GM21619 (cell line): ENCODE measurements around the gene NUDT14.

Experiments used
- ATAC-seq: cut with Tn5 transposase; IDR thresholded peaks from one replicate; pipeline ENCODE4 v1.9.1; 2021; ENCODE audit not compliant: unreplicated experiment

NUDT14 gene

DNA sequence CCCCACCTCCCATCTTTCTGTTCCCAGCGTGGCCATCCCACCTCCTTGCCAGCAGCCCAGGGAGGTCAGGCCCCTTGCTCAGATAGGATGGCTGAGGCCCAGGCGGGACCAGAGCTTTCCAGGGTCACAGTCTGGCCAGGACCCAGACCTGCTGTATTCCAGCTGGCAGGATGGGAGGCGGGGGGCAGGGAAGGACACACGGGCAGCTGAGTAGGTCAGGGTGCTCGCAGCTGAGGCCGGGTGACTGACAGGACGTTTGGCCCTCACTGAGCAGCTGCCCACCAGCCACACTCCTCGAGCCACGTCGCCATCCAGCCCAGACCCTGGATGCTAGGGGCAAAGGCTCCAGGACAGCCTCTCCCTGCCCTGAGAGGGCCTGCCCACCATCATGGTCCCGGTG is 4.0 kb downstream of the NUDT14 start:
- no peak for ATAC-seq

DNA sequence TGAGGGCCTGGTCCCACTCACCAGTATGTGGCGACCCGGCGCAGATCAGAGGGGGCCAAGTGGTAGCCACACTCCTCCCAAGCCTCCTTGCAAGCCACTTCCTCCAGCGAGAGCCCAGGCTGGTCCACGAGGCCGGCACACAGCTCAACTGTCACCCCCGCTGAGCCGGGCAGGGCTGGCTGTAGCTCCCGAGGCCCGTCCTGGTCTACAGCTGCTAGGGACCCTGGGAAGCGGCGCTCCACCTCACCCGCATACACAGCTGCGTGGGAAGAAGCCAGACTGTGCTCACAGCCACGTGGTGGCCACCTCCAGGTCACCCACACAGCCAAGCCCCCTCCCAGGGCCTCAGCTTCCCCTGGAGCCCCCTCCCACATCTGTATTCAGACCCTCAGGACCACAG is 4.6 kb downstream of the NUDT14 start:
- no peak for ATAC-seq

DNA sequence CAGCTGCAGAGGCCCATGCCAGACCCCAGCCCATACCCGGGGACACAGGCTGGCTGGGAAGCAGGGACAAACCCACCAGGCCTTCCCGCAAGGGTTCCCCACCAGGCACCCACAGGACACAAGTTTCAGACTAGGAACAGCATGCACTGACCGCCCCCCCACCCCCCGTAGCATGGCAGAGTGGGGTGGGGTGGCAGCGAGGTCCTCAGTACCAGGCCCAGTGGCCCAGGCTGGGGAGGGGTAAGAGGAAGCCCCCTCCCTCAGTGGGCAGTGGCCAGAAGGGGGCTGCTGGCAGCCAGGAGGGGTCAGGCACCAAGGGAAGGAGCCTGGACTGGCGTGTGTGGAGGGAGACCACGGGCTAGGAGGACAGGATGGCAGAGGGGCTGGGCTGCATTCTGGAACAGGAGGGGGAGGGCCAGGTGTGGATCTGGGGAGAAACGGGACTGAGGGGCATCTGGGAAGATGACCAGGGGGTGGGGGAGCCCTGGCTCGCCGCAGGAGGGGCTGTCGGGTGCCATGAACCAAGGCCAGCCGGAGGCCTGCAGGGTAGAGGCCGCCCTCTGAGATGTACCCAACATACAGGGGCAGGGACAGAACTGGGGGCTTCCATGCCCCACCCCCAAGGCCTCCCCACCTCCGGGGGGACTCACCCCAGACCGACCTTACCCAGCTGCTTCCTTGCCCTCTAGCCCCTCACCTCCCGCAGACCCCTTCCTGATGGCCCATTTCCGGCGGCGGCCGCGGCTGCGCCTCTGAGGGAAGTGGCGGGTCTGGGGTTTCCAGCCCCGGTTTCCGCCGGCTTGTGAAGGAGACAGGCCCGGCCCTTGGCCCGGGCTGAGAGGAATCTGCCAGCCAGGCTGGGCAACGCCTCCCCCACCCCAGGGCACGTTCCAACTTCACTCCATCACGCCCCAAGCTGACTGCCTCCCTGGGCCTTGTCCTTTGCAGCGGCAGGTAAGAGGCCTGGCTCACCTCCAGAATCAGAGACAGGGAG is 6.9 kb downstream of the NUDT14 start:
- ATAC-seq, result no peak

DNA sequence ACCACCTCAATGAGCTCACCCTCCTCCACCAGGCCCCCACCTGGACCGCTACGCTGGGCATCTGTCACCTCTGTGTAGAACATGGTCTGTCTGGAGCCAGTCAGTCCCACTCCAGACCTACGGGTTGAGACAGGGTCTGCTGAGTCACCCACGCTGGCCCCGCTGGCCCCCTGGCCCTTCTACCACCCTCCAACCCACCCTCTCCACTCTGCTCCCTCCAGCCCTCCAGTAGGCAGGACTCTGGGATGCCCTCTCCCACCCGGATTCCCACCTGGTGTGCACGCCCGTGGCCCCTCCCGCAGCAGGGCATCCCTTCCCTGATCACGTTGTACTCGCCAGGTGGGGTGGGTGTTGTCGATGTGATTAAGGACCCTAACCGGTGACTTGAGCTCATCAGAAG is 8.0 kb downstream of the NUDT14 start:
- ATAC-seq, result no peak

DNA sequence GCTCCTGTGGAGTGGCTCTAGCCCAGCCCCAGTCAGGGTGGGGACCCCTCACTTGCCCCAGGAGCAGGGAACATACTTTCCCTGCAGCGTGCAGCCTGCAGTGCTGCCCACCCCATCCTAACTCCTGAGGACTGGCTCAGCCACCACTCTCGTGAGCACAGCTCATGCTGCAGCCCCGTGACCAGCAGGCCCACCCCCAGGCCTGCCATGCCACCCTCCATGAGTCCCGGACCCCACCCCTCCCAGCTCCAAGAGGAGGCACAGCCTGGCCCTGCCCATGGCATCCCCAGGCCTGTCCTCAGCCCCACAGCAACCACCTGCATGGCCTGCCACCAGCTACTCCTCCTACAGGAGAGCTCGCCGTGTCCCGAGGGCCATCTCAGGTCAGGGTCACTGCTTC is 8.6 kb downstream of the NUDT14 start:
- ATAC-seq, result no peak

DNA sequence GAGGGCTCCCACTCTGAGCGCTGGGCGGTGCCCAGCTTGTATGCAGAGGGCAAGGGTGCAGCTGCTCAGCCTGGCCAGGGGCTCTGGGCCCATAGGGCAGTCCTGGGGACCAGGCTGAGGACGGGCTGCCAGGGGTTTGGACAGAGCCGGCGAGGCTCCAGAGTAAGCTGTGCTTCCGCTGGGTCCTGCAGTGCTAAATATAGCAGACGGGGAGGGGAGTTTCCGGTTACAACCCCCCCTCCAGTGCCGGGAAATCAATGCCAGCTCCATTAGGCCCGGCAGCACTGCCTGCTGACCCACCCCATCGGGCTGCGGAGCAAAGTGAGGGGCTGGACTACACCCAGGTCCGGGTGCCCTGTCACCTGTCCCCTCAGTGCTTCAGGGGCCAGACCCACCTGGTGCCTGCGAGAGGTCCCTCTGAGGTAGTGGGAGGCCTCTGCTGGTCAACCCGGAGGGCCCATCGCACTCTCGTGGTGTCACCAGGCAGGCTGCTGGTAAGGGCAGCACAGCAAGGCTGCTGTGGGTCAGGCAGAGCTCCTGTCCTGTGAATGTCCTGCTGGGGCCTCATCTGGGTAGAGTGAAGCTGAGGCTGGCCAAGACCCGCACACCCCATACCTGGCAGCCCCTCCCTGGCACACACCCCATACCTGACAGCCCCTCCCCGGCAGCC is 10.0 kb downstream of the NUDT14 start:
- no peak for ATAC-seq

DNA sequence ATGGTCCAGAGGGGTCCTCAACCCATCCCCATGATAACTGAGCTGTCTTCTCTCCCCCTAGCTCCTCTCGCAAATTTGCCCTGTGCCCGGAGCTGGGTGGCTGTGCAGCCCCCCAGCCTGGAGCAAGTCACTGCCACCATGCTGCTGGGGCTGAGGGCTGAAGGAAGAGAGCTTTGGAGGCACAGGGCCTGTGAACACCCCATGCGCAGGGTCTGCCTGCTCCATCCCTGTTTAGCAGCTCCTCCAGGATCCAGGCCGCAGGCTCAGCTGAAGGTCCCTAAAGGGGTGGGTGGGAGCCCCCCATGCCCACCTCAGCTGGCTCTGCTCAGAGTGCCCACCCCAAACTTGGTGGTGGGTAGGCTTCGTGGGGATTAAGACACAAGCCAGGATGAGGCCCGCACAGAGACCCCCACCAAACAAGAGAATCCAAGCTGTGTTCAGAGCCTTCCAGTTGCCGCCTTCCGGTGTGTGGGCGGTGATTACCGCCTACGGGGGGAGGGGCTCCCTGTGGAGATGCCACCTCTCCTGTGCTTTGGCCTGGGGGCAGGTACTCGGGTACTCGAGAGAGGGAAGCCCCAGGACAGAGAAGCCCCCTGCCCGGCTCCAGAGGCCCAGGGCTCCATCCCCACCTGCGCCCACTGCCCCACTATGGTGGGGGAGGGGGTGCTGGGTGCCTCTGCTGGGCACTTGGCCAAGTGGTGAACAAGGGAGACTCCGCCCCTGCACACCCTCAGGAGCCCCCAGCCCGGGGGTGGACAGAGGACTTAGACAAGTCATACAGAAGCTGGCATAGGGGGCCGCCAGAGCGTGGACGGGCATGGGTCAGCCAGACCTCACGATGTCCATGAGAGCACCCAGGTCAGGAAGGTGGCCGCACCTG is 11.1 kb downstream of the NUDT14 start:
- no peak for ATAC-seq

DNA sequence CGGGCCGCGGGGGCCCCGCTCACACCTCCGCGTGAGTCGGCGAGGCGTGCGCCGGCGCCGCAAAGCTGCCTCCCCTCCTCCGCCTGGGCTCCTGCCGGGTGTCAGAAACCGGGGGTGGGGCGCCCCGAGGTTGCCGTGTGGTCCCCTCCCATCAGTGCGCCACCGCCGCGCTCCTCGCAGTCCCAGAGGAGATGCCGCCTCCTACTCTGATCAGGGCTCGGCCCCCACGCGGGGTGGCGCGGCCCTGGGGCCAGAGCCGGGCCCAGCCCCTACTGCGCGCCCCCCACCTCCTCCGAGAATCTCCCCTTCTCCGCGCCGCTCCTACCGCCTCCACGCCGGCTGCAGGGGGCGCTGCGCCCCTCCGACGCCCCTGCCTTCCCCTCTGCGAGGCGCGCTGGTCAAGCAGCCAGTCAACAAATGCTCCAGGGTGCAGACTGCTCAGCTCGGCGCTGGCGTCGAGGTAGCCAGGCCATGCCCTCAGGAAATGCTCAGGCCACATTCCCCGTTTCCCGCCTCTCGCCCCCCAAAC is 12.1 kb downstream of the NUDT14 start:
- no peak for ATAC-seq

DNA sequence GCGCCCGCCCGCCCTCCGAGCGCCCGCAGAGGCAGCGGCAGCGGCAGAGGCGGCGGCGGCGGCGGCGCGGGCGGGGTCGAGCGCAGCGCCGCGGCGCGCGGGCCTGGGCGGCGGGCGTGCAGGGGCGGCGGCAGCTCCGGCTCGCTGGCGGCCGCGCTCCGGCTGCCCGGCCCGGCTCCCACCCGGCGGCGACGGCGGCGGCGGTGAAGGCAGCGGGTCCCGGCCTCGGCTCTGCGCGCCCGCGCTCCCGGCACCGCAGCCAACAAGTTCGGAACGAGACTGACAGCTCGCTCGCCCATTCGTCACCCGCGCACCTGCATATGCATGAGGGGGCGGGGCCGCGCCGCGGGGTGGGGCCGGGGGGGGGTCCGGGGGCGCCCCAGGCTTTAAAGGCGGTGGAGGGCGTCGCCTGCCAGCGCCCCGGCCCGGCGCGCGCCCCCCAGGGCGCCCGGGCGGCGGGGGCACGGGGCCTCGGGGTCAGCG is 12.6 kb downstream of the NUDT14 start, which contains the start of gene JAG2:
Gene JAG2 (minus strand): TSS at position 281 of the 483 bp plus-strand sequence. CDS start 356 bp downstream, outside the sequence.
- no peak for ATAC-seq

DNA sequence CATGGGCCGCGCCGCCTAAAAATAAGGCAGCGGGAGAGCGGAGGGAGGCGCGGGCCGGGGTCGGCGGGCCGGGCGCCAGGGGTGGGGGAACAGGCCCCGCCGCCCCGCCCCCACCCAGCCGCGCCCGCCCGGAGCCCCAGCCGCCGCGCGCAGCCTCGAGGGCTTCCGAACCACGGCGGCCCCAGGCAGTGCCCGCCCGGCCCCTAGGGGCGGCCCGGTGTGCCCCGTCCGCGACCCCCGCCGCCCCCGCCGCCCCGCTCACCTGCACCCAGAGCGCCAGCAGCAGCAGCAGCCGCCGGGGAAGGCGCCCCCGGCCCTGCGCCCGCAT is 13.1 kb downstream of the NUDT14 start:
- no peak for ATAC-seq

DNA sequence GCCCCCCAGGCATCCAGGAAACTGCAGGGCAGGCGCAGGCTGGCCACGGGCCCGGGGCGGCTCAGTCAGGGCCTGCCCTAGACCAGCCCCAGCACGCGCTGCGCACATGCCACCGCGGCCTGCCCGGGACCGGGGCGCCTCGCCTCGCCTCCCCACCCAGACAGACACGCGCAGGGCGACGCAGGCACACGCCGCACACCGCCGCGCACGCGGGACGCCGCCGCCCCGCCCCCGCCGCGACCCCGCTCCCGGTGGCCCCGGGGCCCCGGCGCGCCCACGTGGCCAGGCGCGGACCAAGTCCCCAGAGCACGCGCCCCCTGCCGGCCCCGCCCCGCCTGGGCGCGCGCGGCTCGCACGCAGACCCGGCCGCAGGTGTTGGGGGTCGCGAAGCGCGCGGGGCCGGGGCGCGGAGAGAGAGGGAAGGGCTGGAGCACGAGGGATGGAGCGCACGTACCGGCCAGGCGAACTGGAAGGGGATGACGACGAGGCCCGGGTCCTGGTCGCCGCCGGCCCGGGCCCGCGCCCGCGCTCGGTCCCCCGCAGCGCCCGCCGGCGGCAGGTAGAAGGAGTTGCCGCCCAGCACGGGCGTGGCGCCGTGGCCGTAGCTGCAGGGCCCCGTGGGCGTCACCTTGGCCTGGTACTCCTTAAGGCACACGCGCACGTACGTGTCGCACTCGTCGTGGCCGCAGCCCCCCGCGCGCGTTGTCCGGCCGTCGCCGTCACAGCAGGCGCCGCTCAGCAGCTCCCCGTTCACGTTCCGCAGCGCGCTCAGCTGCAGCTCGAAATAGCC is 13.6 kb downstream of the NUDT14 start:
- ATAC-seq, result no peak

DNA sequence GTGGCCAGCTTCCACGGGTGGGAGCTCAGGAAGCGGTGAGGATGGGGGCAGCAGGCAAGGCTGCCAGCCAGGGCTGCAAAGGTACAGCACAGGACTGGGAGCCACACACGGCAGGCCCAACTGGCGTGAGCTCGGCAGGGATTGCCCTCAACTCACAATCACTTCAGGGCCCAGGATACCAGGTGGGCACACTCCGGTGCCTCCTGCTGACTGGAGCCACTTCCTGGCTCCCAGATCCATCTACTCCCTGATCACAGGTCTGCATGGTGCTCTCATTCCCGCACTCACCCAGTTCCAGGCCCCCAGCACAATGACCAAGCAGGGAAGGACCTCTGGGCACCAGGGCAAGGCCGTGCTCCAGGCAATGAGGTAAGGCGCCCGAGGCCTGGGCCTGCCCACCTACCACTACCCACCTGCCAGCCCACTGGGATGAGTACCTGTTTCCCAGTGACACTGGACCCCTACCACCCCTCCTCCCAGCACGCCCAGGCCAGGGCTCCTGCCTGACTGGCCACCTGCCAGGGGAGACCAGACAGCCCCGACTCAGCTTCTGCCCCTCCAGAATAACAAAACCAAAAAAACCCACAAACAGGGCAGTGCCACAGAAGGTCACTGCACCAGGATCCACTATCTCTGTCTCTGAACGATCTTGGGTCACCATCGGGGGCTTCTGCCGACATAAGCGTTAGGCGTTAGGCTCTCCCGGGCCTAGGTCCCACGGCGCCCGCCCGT is 14.4 kb downstream of the NUDT14 start:
- no peak for ATAC-seq

DNA sequence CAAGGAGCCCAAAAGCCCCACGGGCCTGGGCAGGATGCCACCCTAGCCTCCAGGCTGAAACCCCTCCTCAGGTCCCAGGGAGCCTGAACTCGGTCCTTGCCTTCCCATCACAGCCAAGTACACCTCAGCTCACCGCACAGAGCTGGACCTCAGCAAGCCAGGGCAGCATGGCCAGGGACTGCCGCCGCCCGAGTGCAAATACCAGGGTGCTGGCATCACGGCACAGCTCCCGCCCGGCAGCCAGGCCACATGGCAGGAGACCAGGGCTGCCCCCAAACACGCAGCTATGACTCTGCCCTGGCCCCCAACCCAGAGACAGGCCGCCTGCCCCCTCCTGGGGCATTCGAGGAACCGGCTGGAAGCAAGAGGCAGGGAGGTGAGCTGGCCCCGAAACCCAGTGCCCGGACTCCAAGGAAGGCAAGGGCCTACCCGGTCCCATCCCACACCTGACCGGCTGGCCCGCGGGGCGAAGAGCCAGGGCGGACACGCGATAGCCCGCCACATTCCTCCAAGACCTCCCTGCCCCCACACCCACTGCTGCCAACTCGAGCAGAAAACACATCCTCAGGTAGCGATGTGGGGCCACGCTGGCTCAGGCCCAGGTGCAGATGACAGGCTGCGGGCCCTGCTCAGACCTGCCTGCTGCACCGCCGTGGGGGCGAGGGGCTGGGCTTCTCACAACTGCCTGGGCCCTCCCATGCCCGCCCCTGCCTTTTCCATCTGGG is 15.2 kb downstream of the NUDT14 start:
- no peak for ATAC-seq

DNA sequence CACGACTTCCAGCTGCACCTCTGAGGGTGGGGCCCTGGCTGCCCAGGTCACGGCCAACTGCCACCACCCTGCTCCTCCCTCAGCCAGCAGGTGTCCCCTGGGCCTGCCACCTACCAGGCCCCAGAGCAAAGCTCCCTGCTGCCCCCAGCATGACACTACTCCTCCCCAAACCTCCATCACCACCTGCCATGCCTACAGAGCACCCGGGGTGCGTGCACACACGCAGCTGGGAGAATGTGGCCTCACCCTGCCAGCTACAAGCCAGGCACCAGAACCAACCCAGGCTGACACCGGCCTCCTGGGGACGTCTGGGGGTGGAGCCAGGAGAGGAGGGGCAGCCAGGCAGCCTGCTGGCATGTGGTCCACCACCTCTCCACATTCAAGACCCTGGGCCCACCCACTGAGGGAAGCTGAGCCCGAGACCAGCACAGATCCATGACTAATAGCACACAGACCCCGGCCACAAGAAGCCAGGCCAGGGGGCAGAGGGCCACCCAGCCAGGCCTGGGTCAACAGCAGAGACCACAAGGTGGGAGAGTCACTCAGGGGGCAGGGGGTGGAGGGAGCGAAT is 15.9 kb downstream of the NUDT14 start:
- no peak for ATAC-seq

DNA sequence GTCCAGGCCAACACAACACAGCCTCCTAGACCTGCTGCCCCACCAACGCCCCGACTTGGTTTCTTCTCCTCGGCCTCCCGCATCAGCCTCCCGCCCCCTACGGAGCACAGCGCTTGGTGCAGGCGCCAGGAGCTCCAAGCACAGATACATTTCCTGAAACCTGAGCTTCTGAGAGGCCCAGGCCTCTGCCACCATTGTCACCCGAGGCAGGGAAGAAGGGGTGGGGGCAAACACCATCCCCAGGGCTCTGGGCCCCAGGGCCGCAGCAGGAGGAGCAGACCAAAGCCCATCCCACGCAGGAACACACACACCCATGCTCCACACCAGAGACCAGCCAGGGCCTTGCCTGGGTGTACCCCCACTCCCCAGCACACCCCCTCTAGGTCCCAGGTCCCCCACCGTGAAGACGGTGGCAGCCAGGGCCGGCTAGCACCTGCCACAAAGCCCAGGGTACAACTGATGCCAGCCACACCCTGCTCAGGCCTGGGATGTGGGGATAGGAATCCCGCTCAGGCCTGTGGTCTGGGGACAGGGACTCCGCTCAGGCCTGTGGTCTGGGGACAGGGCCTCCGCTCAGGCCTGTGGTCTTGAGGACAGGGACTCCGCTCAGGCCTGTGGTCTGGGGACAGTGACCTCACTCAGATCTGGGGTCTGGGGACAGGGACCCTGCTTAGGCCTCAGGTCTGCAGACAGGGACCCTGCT is 17.9 kb downstream of the NUDT14 start:
- no peak for ATAC-seq

DNA sequence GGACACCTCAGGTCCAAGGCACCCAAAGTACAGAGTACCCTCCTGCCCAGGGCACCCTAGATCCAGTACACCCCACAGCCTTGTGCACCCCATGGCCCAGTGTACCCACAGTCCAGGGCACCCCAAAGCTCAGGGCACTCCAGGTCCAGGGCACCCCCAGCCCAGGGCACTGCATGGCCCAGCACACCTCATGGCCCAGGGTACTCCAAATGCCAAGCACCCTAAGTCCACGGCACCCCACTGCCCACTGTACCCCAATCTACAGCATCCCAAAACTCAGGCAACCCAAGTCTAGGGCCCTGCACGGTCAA is 18.5 kb downstream of the NUDT14 start:
- no peak for ATAC-seq

DNA sequence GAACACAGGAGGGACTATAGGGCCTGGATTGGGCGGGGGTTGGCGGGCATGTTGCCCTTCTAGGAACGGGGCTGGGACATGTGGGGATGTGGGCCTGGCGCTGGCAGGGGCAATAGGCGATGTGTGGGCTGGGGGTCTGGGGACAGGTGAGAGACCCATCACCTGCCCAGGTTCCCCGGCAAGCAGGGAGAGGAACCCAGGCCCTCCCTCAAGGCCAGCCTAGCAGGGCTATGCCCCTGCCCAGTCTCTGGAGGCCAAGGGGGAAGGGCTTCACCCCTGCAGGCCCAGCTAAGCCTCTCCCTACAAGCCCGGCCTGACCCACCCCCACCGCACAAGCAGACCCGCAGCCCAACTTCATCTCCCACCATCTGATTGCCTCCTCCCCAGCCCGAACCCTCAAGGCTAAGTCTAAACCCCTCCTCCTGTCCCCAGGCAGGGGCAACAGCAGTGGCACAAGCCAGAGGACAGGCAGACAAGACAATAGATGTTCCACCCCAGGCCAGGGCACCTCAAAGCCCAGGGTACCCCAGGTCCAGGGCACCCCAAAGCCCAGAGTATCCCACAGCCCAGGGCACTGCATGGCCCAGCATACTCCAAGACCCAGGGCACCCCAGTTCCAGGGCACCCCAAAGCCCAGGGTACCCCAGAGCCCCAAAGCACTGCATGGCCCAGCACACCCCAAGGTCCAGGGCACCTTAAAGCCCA is 19.0 kb downstream of the NUDT14 start:
- no peak for ATAC-seq
